M059J (cell line): ENCODE measurements around the gene SOX12. TPM values are rescaled to one million over a fixed set of nuclear protein-coding genes. Genes with fewer than 3 reads are reported as not detected.
"Not testable (repeated sequence)": the region's sequence is repeated elsewhere in the genome, so short reads cannot be mapped to it uniquely, and the experiment has no call there.

Experiments used
- DNase-seq: peaks from one replicate; pipeline ENCODE4 v3.0.0-alpha.2; 2012; ENCODE audit warnings: low read depth
- total RNA-seq: library from RNA; depleted of rRNA; stranded (reverse); fragments of >200 nt; shearing (Covaris generic); gene quantifications from 2 replicates; pipeline ENCODE4 v1.2.3, GENCODE V29; 2014

SOX12 gene
- total RNA-seq, 1 experiment from 2014 or later, result 16.5 TPM

- peak; percentile 99 for DNase-seq
These were observed 37.2 kb downstream of the SOX12 start for GRCh38 chr20:362271-363254.

- DNase-seq, result peak; percentile 75
These were observed 38.1 kb downstream of the SOX12 start for GRCh38 chr20:363319-364078.

- DNase-seq, result peak; percentile 93
These were observed 39.8 kb downstream of the SOX12 start for GRCh38 chr20:364905-365794.

- no peak for DNase-seq
These were observed 40.8 kb downstream of the SOX12 start for GRCh38 chr20:366041-366718.

GRCh38 chr20:366719-367485, 41.5 kb downstream of the SOX12 start:
- DNase-seq, result no peak

- DNase-seq, result no peak
These were observed 42.1 kb downstream of the SOX12 start for GRCh38 chr20:367486-367887.

GRCh38 chr20:368915-369314, 43.6 kb downstream of the SOX12 start:
- DNase-seq, result no peak

- DNase-seq, result peak; percentile 59
These were observed 44.8 kb downstream of the SOX12 start for GRCh38 chr20:370151-370600.

- no peak for DNase-seq
These were observed 45.8 kb downstream of the SOX12 start for GRCh38 chr20:370977-371754.

- DNase-seq, result peak; percentile 95
These were observed 46.6 kb downstream of the SOX12 start for GRCh38 chr20:371755-372542.

GRCh38 chr20:372543-373082, 47.3 kb downstream of the SOX12 start:
- DNase-seq, result not testable (repeated sequence)

- peak; percentile 90 for DNase-seq
These were observed 48.0 kb downstream of the SOX12 start for GRCh38 chr20:373171-373890.

- DNase-seq, result no peak
These were observed 50.0 kb downstream of the SOX12 start for GRCh38 chr20:375265-375889.

- DNase-seq, result no peak
These were observed 50.7 kb downstream of the SOX12 start for GRCh38 chr20:376089-376488.

- no peak for DNase-seq
These were observed 51.4 kb downstream of the SOX12 start for GRCh38 chr20:376750-377149.

- DNase-seq, result not testable (repeated sequence)
These were observed 52.2 kb downstream of the SOX12 start for GRCh38 chr20:377578-377977.

- no peak for DNase-seq
These were observed 53.6 kb downstream of the SOX12 start for GRCh38 chr20:378961-379336.
